MM.1S (cell line): ENCODE measurements around the gene MGAT2.

Experiments used
- DNase-seq: peaks from one replicate; pipeline ENCODE4 v3.0.0-alpha.2; 2015
- H2AFZ ChIP-seq: fragments of 300-600 bp; sonication (generic); 2 replicates; pipeline ENCODE4 v1.6.0; 2016; ENCODE audit warnings: antibody characterized with exemption, low read length
- H3F3A ChIP-seq: fragments of 300-600 bp; sonication (generic); 2 replicates; pipeline ENCODE4 v1.6.1; 2016; ENCODE audit warnings: mild to moderate bottlenecking, antibody characterized with exemption, low read length, moderate library complexity, mixed read lengths; ENCODE audit not compliant: insufficient read depth
- H3K27ac ChIP-seq: fragments of 300-600 bp; sonication (generic); 2 replicates; pipeline ENCODE4 v1.5.1; 2016; ENCODE audit warnings: mild to moderate bottlenecking, low read length
- H3K27me3 ChIP-seq: fragments of 300-600 bp; sonication (generic); replicated peaks from 2 replicates; pipeline ENCODE4 v1.6.0; 2016; ENCODE audit warnings: low read length; ENCODE audit not compliant: insufficient read depth
- H3K36me3 ChIP-seq: fragments of 300-600 bp; sonication (generic); replicated peaks from 2 replicates; pipeline ENCODE4 v1.6.1; 2016; ENCODE audit warnings: mild to moderate bottlenecking, low read length, mixed read lengths; ENCODE audit not compliant: insufficient read depth
- H3K4me1 ChIP-seq: fragments of 300-600 bp; sonication (generic); 2 replicates; pipeline ENCODE4 v1.6.1; 2016; ENCODE audit warnings: low read length, mixed read lengths
- H3K4me2 ChIP-seq: fragments of 300-600 bp; sonication (generic); 2 replicates; pipeline ENCODE4 v1.6.0; 2016; ENCODE audit warnings: low read depth, low read length
- H3K4me3 ChIP-seq: fragments of 300-600 bp; sonication (generic); 2 replicates; pipeline ENCODE4 v1.5.1; 2016; ENCODE audit warnings: low read length, mixed read lengths
- H3K79me2 ChIP-seq: fragments of 300-600 bp; sonication (generic); 2 replicates; pipeline ENCODE4 v1.6.1; 2016; ENCODE audit warnings: mixed run types, low read length, mixed read lengths
- H3K9ac ChIP-seq: fragments of 300-600 bp; sonication (generic); 2 replicates; pipeline ENCODE4 v1.6.1; 2016; ENCODE audit warnings: low read length, mixed read lengths
- H3K9me2 ChIP-seq: fragments of 300-600 bp; sonication (generic); replicated peaks from 2 replicates; pipeline ENCODE4 v1.6.1; 2016; ENCODE audit warnings: mild to moderate bottlenecking, low read length, mixed read lengths; ENCODE audit not compliant: insufficient read depth
- H3K9me3 ChIP-seq: fragments of 300-600 bp; sonication (generic); replicated peaks from 2 replicates; pipeline ENCODE4 v1.6.1; 2016; ENCODE audit warnings: mild to moderate bottlenecking, low read length, mixed read lengths; ENCODE audit not compliant: insufficient read depth
- H4K20me1 ChIP-seq: fragments of 300-600 bp; sonication (generic); 2 replicates; pipeline ENCODE4 v1.6.1; 2016; ENCODE audit warnings: mild to moderate bottlenecking, low read length, moderate library complexity, mixed read lengths; ENCODE audit not compliant: insufficient read depth
- EZH2 ChIP-seq: fragments of 300-600 bp; sonication (generic); optimal IDR thresholded peaks from 2 replicates; pipeline ENCODE3; 2017; ENCODE audit warnings: low read depth, mild to moderate bottlenecking, antibody characterized with exemption, low read length, mixed read lengths
- EZH2phosphoT487 ChIP-seq: fragments of 300-600 bp; sonication (generic); IDR thresholded peaks from 2 replicates; pipeline ENCODE4 v1.6.1; 2018; ENCODE audit warnings: antibody characterized with exemption, low read length
- TF ChIP-seq, protein P1 (sequence below): fragments of 300-600 bp; sonication (generic); IDR thresholded peaks from 2 replicates; pipeline ENCODE4 v1.5.1; 2016; ENCODE audit warnings: antibody characterized with exemption, low read length, mixed read lengths

MGAT2 gene

DNA sequence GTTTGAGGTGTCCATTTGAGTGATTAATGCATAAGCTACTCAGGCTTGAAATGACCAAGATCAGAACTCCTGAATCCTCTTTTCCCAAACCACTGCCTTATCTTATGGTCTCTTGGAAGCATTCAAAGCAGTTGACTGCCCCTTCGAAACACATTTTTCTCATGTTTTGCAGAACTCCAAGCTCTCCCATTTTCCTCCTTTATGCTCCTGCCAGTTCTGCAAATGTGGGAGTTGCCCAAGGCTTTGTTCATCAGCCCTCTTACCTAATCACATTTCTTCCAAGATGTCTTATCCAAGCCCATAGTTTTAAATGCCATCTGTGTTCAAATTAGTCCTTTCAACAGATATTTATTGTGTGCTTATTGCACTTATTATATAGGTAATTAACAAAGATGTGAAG lies 16.3 kb downstream of the MGAT2 start:
- TF ChIP-seq EZH2 (no peak), EZH2phosphoT487 (no peak)
- TF ChIP-seq, protein P1, sequence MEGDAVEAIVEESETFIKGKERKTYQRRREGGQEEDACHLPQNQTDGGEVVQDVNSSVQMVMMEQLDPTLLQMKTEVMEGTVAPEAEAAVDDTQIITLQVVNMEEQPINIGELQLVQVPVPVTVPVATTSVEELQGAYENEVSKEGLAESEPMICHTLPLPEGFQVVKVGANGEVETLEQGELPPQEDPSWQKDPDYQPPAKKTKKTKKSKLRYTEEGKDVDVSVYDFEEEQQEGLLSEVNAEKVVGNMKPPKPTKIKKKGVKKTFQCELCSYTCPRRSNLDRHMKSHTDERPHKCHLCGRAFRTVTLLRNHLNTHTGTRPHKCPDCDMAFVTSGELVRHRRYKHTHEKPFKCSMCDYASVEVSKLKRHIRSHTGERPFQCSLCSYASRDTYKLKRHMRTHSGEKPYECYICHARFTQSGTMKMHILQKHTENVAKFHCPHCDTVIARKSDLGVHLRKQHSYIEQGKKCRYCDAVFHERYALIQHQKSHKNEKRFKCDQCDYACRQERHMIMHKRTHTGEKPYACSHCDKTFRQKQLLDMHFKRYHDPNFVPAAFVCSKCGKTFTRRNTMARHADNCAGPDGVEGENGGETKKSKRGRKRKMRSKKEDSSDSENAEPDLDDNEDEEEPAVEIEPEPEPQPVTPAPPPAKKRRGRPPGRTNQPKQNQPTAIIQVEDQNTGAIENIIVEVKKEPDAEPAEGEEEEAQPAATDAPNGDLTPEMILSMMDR, result no peak
- no peaks in the 10 kb centered on the region for H3K9me3 ChIP-seq
- H3F3A ChIP-seq, result peaks cover 18% of the 10 kb centered on the region
- H3K4me3 ChIP-seq, result no peak overlapping the region
- peaks cover 27% of the 10 kb centered on the region for H3K79me2 ChIP-seq
- H2AFZ ChIP-seq, result no peak overlapping the region
- H3K9me2 ChIP-seq, result no peaks in the 10 kb centered on the region
- H3K27ac ChIP-seq, result no peak overlapping the region
- H3K9ac ChIP-seq, result no peak overlapping the region
- peaks cover 8% of the 10 kb centered on the region for H3K4me1 ChIP-seq
- H3K4me2 ChIP-seq, result no peak overlapping the region
- no peak for DNase-seq
- no peaks in the 10 kb centered on the region for H3K36me3 ChIP-seq
- no peaks in the 10 kb centered on the region for H4K20me1 ChIP-seq
- H3K27me3 ChIP-seq, result no peaks in the 10 kb centered on the region

DNA sequence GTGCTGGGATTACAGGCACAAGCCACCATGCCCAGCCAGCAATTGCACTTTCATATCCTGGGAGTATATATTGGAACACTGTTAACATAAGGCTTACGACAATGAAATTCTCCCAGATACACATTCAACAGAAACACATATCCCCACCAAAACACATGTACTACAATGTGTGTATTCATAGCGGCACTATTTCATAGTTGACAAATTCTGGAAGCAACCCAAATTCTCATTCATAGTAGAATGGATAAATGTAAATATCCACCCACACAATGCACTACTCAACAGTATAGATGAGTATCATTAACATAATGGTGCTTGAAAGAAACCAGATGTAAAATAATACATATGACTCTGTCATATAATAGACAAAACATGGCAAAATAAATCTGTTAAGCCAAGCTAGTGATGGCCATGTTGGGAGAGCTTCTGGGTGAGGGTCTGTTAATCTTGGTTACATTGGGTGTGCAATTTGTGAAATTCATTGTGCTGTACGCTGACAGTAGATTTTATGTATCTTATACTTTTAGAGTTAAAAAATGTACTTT lies 17.0 kb downstream of the MGAT2 start:
- Histone ChIP-seq H3K36me3 (no peaks in the 10 kb centered on the region), H3K27ac (no peak overlapping the region), H4K20me1 (no peaks in the 10 kb centered on the region), H3K4me3 (no peak overlapping the region), H3K9ac (no peak overlapping the region), H2AFZ (no peak overlapping the region), H3K27me3 (no peaks in the 10 kb centered on the region), H3K4me2 (no peak overlapping the region), H3K4me1 (peaks cover 15% of the 10 kb centered on the region), H3K9me3 (no peaks in the 10 kb centered on the region), H3F3A (peaks cover 23% of the 10 kb centered on the region), H3K79me2 (peaks cover 22% of the 10 kb centered on the region), H3K9me2 (no peaks in the 10 kb centered on the region)
- no peak for DNase-seq
- TF ChIP-seq EZH2 (no peak), EZH2phosphoT487 (no peak)
- TF ChIP-seq, protein P1, result no peak

DNA sequence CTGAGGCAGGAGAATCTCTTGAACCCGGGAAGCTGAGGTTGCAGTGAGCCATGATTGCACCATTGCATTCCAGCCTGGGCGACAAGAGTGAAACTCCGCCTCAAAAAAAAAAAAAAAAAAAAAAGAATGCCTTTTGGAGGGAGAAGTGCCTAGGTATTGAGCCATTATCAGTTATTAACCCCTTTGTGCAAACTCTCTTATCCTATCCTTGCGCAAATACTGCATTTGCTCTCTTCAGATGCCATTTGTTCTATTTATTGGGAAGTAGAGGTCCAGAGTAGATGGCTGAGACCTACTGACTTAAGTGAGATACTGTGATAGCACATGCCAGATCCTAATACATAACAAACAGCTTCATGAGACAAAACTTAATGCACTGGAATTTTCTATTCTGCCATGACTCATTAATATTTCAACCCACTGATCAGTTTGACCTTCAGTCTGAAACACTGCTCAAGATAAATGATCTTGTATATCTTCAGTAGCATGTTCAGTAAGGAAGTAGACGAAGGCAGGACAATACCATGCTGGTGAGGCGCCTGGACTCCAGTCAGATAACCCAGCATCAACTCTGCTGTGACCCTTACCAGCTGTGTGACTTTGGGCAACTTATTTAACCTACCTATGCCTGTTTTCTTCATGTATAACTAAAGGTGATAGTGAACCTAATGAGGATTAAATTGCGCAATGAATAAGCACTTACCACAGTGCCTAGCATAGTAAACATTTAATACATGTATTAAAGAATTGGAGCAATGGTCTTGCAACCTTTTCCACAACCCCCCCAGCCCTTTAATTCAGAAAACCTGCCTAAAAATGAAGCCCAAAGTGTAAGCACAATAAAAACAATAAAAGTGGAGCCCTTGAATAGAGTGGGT lies 20.2 kb downstream of the MGAT2 start:
- TF ChIP-seq EZH2, result no peak
- TF ChIP-seq, protein P1, result no peak
- TF ChIP-seq EZH2phosphoT487, result no peak
- H3K27ac ChIP-seq, result peak overlapping the region; percentile 38; the same call in 1 of the 2 replicates
- peaks cover 14% of the 10 kb centered on the region; the same call in 1 of the 2 replicates for H3F3A ChIP-seq
- H3K79me2 ChIP-seq, result peaks cover 12% of the 10 kb centered on the region
- H3K27me3 ChIP-seq, result no peaks in the 10 kb centered on the region
- H2AFZ ChIP-seq, result no peak overlapping the region
- no peaks in the 10 kb centered on the region for H3K9me2 ChIP-seq
- H3K4me2 ChIP-seq, result peak overlapping the region; percentile 52; the same call in 1 of the 2 replicates
- DNase-seq, result no peak
- peaks cover 15% of the 10 kb centered on the region for H3K4me1 ChIP-seq
- H3K9me3 ChIP-seq, result no peaks in the 10 kb centered on the region
- no peak overlapping the region for H3K4me3 ChIP-seq
- H3K36me3 ChIP-seq, result no peaks in the 10 kb centered on the region
- no peaks in the 10 kb centered on the region for H4K20me1 ChIP-seq
- H3K9ac ChIP-seq, result no peak overlapping the region
